GM19467 (cell line): ENCODE measurements around the gene PRUNE1.

ENCODE experiments used
- ATAC-seq: cut with Tn5 transposase; IDR thresholded peaks from one replicate; pipeline ENCODE4 v1.9.1; 2021; ENCODE audit warnings: mild to moderate bottlenecking, moderate library complexity; ENCODE audit not compliant: unreplicated experiment

PRUNE1 gene

GRCh38 chr1:151047925-151048644 lies 39.8 kb downstream of the PRUNE1 start:
- no peak for ATAC-seq

- no peak for ATAC-seq
Measured at GRCh38 chr1:151048645-151049032, 40.4 kb downstream of the PRUNE1 start.

GRCh38 chr1:151049458-151049857 lies 41.2 kb downstream of the PRUNE1 start:
- ATAC-seq, result no peak

GRCh38 chr1:151050051-151050688 lies 41.9 kb downstream of the PRUNE1 start:
- ATAC-seq, result no peak

- ATAC-seq, result no peak
Measured at GRCh38 chr1:151051356-151052009, 43.2 kb downstream of the PRUNE1 start.

- ATAC-seq, result no peak
Measured at GRCh38 chr1:151054971-151055547, 46.8 kb downstream of the PRUNE1 start.

GRCh38 chr1:151055581-151055980 lies 47.3 kb downstream of the PRUNE1 start:
- ATAC-seq, result no peak

- no peak for ATAC-seq
Measured at GRCh38 chr1:151056149-151056548, 47.9 kb downstream of the PRUNE1 start.

GRCh38 chr1:151058692-151059091 lies 50.4 kb downstream of the PRUNE1 start:
- ATAC-seq, result no peak

GRCh38 chr1:151059109-151060006 lies 51.1 kb downstream of the PRUNE1 start, which contains the start of gene CDC42SE1:
Gene CDC42SE1, minus strand, starts transcription at chr1:151059622. Its CDS starts 3,892 bp downstream, at chr1:151055730.
- peak; percentile 80 for ATAC-seq

GRCh38 chr1:151060007-151060656 lies 51.9 kb downstream of the PRUNE1 start, which contains the start of gene MLLT11:
Gene MLLT11, plus strand, starts transcription at chr1:151060397. Its CDS starts 6,828 bp downstream, at chr1:151067225.
- no peak for ATAC-seq

GRCh38 chr1:151060657-151061421 lies 52.6 kb downstream of the PRUNE1 start:
- no peak for ATAC-seq

- ATAC-seq, result no peak
Measured at GRCh38 chr1:151061704-151062103, 53.5 kb downstream of the PRUNE1 start.

GRCh38 chr1:151062741-151063371 lies 54.6 kb downstream of the PRUNE1 start:
- no peak for ATAC-seq

GRCh38 chr1:151065089-151065645 lies 56.9 kb downstream of the PRUNE1 start:
- no peak for ATAC-seq

GRCh38 chr1:151067185-151067584 lies 58.9 kb downstream of the PRUNE1 start:
- no peak for ATAC-seq

GRCh38 chr1:151069103-151069486 lies 60.8 kb downstream of the PRUNE1 start:
- no peak for ATAC-seq

- ATAC-seq, result peak; percentile 77
Measured at GRCh38 chr1:151070474-151071276, 62.4 kb downstream of the PRUNE1 start, which contains the start of gene GABPB2. Gene GABPB2, plus strand, starts transcription at chr1:151070761. Its CDS starts 17,429 bp downstream, at chr1:151088190.
